GM21367 (cell line): ENCODE measurements around the gene CYP4B1.
"Not testable (repeated sequence)": the region's sequence is repeated elsewhere in the genome, so short reads cannot be mapped to it uniquely, and the experiment has no call there.

Experiments
- ATAC-seq: cut with Tn5 transposase; IDR thresholded peaks from one replicate; pipeline ENCODE4 v1.9.1; 2021; ENCODE audit not compliant: unreplicated experiment

CYP4B1 gene

DNA sequence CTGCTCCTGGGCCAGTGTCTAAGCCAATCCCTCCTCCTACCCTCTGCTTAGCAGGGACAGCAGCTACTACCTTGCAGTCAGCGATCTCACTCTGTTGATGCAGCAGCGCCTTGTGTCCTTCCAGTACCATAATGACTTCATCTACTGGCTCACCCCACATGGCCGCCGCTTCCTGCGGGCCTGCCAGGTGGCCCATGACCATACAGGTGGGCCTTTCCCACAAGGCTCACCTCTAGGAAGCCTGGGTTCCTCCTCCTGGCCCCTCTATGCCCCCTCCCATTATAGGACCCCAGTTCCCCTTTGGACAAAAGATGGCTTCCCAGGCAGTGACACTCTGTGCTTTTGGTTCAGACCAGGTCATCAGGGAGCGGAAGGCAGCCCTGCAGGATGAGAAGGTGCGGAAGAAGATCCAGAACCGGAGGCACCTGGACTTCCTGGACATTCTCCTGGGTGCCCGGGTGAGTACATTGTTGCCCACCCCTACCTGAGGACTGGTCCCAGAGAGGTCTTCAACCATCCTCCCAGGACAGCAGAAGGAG is 15.1 kb downstream of the CYP4B1 start:
- no peak for ATAC-seq

DNA sequence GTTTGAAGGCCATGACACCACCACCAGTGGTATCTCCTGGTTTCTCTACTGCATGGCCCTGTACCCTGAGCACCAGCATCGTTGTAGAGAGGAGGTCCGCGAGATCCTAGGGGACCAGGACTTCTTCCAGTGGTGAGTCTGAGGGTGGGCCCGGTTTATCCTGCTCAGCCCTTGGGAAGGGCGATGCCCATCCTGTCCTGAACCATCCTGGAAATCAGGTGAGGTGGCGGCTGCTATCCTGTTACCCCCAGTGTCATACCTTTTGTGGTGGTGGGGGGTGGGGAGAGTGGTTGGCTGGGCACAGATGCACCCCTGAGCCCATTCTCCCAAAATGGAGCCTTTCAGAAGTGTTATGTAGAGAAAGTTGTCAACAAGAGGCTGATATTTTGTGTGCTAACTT is 16.3 kb downstream of the CYP4B1 start:
- no peak for ATAC-seq

DNA sequence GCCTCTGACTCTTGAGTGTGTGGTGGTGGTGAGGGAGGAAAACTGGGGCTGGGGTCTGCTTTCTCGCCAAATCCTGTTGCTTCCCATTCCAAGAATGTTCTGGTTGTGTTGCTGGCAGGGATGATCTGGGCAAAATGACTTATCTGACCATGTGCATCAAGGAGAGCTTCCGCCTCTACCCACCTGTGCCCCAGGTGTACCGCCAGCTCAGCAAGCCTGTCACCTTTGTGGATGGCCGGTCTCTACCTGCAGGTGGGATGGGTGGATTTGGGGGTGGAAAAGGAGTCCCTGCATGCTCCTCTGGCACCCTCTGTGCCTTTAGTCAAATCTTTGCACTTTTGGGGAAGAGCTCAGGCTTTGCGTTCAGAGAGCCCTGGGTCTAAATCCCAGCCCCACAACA is 18.1 kb downstream of the CYP4B1 start:
- no peak for ATAC-seq

DNA sequence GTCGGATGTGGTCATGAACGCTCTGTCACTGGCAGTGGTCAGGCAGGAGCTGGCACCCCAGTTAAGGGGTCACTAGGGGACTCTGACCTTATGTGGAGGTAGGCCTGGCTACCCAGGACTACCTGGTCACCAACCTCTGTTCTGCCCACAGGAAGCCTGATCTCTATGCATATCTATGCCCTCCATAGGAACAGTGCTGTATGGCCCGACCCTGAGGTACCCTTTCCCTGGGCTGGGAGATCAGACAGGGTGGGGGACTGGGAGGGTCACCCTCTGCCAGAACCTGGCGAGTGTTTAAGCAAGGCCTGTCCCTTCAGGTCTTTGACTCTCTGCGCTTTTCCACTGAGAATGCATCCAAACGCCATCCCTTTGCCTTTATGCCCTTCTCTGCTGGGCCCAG is 19.0 kb downstream of the CYP4B1 start:
- ATAC-seq, result no peak

DNA sequence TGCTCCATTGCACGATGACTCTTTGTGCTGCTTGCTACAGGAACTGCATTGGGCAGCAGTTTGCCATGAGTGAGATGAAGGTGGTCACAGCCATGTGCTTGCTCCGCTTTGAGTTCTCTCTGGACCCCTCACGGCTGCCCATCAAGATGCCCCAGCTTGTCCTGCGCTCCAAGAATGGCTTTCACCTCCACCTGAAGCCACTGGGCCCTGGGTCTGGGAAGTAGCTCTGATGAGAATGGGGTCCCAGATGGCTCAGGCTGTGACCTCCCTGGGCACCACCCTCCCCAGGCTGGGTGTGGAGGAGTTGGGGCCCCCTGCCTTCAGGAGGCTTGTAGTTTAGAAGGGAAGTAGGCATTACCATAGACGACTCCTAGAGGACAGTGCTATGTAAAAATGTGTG is 19.7 kb downstream of the CYP4B1 start:
- no peak for ATAC-seq

DNA sequence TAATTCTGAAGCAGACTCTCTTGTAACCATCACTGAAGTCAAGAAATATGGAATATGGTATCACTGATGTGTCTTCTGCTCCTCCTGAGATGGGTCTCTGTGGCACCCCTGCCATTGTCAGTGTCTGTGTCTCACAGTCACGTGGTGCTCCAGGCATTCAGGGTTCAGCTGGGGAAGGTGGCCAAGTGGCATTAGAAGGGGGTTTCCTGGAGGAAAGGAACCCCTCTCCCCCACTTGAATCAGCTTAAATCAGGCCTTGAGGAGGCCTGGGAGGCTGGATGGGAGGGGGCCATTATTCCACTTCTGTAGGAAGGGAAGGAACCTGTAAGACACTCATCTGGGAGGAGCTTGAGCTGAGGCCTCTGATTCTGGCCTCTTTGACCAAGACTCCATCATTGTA is 20.5 kb downstream of the CYP4B1 start:
- no peak for ATAC-seq

DNA sequence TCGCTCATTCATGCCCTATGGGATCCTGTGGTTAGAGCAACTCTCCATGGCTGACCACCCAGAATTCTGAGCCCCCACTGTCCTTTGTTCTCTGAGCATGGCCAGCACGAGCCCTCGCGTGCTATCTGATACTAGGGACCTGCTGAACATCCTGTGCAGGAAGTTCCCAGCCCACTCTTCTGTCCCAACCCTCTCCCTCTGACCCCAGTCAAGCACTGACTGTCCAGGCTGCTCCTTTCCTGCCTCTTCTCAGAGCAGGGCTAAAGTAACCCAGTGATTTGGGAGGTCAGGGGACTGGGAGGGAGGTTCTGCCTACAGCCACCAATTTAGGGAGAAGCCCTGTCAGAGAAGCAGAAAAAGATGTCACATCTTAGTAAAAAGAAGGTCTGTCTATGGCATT is 21.2 kb downstream of the CYP4B1 start:
- no peak for ATAC-seq

DNA sequence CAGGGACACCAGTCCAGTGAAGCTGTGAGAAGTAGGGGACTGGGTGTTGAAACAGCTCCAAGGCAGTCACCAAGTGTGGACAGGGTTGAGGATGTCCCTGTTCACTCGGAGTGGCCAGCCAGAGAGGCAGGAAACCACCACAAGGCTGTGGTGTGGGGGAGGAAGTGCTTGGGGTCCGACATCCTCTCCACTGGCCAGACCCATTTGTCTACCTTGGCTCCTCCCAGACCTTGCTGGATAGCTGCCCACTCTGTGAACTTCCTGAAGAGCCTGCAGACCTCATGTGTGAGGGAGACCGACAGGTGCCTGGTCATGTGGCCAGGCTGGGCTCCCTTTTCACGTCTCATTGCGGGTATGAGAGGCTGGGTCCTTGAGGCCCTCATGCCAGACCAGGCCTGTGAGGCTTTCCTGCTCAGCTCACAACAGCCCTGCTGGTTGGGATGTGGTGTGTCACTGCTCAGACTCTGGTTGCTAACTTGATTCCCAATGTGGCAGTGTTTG is 21.8 kb downstream of the CYP4B1 start:
- ATAC-seq, result no peak

DNA sequence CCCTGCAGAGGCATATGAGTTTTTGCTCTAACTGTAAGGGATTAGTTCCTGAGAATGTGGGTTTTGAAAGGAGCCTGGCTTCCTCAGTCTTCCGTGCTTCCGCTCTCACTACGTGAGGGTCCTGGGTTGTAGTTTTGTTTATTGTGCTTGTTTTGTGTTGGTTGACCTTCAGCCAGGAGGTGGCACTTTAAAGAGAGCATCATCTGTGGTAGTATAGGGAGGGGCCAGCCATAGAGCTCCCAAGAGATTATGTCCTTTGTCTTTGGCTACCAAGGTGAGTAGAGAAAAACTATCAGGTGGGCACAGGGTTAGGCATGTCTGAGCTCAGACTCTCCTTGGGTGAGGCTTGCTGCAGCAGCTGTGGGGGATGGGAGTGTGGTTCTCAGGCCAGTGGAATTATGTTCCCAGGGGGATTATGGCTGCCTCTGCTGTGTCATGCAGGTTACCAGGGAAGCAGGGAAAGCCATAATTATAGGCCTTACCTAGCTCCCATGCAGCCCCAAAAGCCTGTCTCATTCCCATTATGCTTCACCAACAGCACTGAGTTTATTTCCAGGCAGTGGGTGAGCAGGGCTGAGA is 23.5 kb downstream of the CYP4B1 start:
- no peak for ATAC-seq

DNA sequence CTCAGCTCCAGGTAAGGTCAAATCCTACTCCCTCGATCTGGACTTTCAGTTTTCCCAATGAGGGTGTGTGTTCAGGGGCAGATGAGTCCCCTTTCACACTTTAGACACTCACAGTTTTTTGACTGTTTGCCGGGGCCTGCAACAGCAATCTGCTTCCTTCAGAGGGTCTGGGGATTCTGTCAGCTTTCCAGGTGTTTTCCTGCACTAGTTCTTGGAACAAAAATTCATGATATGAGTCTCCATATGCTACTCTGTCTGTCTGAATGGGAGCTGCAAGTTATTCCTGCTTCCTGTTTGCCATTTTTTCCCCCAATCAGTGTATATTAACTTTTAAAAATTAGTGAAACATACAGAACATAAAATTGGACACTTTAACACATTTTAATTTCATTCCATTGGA is 24.3 kb downstream of the CYP4B1 start:
- ATAC-seq, result no peak

DNA sequence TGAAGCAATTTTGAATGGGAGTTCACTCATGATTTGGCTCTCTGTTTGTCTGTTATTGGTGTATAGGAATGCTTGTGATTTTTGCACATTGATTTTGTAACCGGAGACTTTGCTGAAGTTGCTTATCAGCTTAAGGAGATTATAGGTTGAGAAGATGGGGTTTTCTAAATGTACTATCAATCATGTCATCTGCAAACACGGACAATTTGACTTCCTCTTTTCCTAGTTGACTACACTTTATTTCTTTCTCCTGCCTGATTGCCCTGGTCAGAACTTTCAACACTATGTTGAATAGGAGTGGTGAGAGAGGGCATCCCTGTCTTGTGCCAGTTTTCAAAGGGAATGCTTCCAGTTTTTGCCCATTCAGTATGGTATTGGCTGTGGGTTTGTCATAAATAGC is 28.0 kb downstream of the CYP4B1 start:
- not testable (repeated sequence) for ATAC-seq

DNA sequence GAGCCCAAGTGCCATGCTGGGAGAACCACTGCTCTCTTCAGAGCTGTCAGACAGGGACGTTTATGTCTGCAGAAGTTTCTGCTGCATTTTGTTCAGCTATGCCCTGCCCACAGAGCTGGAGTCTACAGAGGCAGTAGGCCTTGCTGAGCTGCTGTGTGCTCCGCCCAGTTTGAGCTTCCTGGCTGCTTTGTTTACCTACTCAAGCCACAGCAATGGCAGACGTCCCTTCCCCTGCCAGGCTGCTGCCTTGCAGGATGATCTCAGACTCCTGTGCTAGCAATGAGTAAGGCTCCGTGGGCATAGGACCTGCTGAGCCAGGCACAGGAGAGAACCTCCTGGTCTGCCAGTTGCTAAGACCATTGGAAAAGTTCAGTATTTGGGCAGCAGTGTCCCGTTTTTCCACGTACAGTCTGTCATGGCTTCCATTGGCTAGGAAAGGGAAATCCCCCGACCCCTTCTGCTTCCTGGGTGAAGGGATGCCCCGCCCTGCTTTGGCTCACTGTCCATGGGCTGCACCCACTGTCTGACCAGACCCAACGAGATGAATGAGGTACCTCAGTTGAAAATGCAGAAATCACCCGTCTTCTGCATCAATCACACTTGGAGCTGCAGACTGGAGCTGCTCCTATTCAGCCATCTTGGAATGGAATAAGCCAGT is 31.9 kb downstream of the CYP4B1 start:
- ATAC-seq, result no peak

DNA sequence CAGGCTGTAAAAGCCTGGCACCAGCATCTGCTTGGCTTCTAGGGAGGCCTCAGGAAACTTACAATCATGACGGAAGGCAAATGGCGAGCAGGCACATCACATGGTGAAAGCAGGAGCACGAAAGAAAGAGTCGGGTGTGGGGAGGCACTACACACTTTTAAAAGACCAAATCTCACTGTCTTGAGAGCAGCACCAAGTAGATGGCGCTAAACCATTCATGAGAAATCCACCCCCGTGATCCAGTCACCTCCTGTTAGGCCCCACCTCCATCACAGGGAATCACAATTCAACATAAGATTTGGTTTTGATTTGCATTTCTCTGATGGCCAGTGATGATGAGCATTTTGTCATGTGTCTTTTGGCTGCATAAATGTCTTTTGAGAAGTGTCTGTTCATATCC is 36.6 kb downstream of the CYP4B1 start:
- not testable (repeated sequence) for ATAC-seq

DNA sequence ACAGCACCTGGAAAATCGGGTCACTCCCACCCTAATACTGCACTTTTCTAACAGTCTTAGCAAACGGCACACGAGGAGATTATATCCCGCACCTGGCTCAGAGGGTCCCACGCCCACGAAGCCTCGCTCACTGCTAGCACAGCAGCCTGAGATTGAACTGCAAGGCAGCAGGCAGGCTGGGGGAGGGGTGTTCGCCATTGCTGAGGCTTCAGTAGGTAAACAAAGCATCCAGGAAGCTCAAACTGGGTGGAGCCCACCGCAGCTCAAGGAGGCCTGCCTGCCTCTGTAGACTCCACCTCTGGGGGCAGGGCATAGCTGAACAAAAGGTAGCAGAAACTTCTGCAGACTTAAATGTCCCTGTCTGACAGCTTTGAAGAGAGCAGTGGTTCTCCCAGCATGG is 47.5 kb downstream of the CYP4B1 start:
- ATAC-seq, result not testable (repeated sequence)

DNA sequence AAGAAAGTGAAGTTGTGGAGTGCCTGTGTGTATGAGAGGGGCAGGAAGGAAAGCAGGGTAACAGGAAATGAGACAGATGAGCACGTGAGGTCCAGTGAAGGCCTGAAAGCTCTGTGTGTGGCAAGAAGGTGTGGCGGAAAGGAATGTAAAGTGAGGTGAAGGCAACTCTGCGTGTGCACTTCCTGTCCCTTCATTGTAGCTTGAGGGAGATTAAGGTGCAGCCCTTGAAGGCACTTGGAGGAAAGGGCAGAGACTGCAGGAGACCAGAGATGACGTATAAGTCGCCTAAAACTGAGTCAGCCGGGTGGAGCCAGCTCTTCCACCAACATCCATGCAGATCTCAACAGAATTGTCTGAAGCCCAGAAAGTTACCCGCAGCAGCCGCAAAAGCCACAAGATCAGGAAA is 58.8 kb downstream of the CYP4B1 start:
- not testable (repeated sequence) for ATAC-seq

DNA sequence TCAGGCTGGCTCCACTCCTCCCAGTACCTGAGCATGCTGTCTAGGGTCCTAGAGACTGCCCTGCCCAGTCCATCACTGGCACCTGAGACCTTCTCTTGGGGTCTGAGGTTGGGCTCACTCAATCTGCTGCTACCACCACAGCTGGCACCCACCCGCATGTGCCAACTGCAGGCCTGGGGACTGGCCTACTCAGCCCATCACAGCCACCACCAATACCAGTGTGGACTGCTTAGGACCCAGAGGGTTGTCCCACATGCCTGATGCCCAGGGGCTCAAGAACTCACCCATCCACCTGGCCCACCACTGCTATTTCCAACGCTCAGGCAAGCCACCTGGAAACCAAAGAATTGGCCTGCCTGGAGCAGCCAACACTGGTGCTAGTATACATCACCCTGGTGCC is 63.5 kb downstream of the CYP4B1 start:
- ATAC-seq, result no peak
